IMR-90 (cell line): ENCODE results near the gene HDAC3. TPM values are rescaled to one million over a fixed set of nuclear protein-coding genes. Genes with fewer than 3 reads are reported as not detected.

Experiments used
- ATAC-seq: fragments of 200-7000 bp; cut with Tn5 transposase; 2 replicates; pipeline ENCODE4 v1.9.1; 2020; ENCODE audit warnings: low read depth, mild to moderate bottlenecking, moderate library complexity
- BruUV-seq: library from RNA; stranded (reverse); fragments of 400-500 nt; replicated peaks from 2 replicates; lab custom pipeline; 2021; lab: Mats Ljungman, UMichigan
- CTCF ChIA-PET: fragments of 300-600 bp; formaldehyde crosslinking; extraction: SDS; loops from one replicate; lab custom pipeline; 2021; ENCODE audit warnings: antibody characterized with exemption; lab: Yijun Ruan, JAX
- POLR2A ChIA-PET: fragments of 300-600 bp; sonication (Branson Sonifier 250); formaldehyde crosslinking; loops from one replicate; lab custom pipeline; 2022; ENCODE audit warnings: antibody characterized with exemption; ENCODE audit not compliant: unreplicated experiment; lab: Charles Lee
- DNase-seq: peaks from one replicate; pipeline ENCODE4 v3.0.0; 2013
- H2AFZ ChIP-seq: replicated peaks from 2 replicates; pipeline ENCODE3; 2013; ENCODE audit warnings: low read length, mild to moderate bottlenecking; ENCODE audit not compliant: poor library complexity
- H2AK5ac ChIP-seq: 2 replicates; pipeline ENCODE4 v1.6.1; 2013; ENCODE audit warnings: low read depth, low read length, inconsistent platforms
- H2AK9ac ChIP-seq: replicated peaks from 2 replicates; pipeline ENCODE3; 2013; ENCODE audit warnings: mild to moderate bottlenecking, low read depth, low read length, moderate library complexity; ENCODE audit not compliant: poor library complexity
- H2BK120ac ChIP-seq: 2 replicates; pipeline ENCODE4 v1.6.1; 2013; ENCODE audit warnings: low read depth, low read length, inconsistent platforms
- H2BK15ac ChIP-seq: 3 replicates; pipeline ENCODE4 v1.6.1; 2013; ENCODE audit warnings: low read depth, low read length, inconsistent platforms
- H2BK20ac ChIP-seq: 2 replicates; pipeline ENCODE4 v1.6.1; 2013; ENCODE audit warnings: low read depth, mild to moderate bottlenecking, inconsistent platforms, low read length, moderate library complexity
- H2BK5ac ChIP-seq: 2 replicates; pipeline ENCODE4 v1.6.1; 2013; ENCODE audit warnings: mild to moderate bottlenecking, low read depth, low read length, inconsistent platforms; ENCODE audit not compliant: poor library complexity, severe bottlenecking
- H3K14ac ChIP-seq: replicated peaks from 2 replicates; pipeline ENCODE4 v1.6.1; 2013; ENCODE audit warnings: low read depth, low read length, inconsistent platforms
- H3K18ac ChIP-seq: 2 replicates; pipeline ENCODE4 v1.6.1; 2013; ENCODE audit warnings: low read depth, low read length, control low read depth
- H3K23ac ChIP-seq: 2 replicates; pipeline ENCODE4 v1.6.1; 2013; ENCODE audit warnings: low read depth, low read length, inconsistent platforms
- H3K27ac ChIP-seq: 2 replicates; pipeline ENCODE4 v1.5.1; 2013; ENCODE audit warnings: mild to moderate bottlenecking, control low read depth, low read length; ENCODE audit not compliant: insufficient read depth
- H3K27me3 ChIP-seq: 2 replicates; pipeline ENCODE4 v1.6.1; 2013; ENCODE audit warnings: low read length; ENCODE audit not compliant: control insufficient read depth, insufficient read depth
- H3K36me3 ChIP-seq: 2 replicates; pipeline ENCODE4 v1.6.1; 2013; ENCODE audit warnings: low read length, mixed read lengths; ENCODE audit not compliant: control insufficient read depth, insufficient read depth
- H3K4ac ChIP-seq: 2 replicates; pipeline ENCODE4 v1.6.1; 2013; ENCODE audit warnings: low read depth, low read length, inconsistent platforms
- H3K4me1 ChIP-seq: 2 replicates; pipeline ENCODE4 v1.6.1; 2013; ENCODE audit warnings: low read length, mixed read lengths; ENCODE audit not compliant: control insufficient read depth, insufficient read depth
- H3K4me2 ChIP-seq: 2 replicates; pipeline ENCODE4 v1.6.1; 2013; ENCODE audit warnings: low read depth, mild to moderate bottlenecking, control low read depth, low read length, moderate library complexity
- H3K4me3 ChIP-seq: 2 replicates; pipeline ENCODE4 v1.5.1; 2013; ENCODE audit warnings: low read depth, mild to moderate bottlenecking, control low read depth, low read length, moderate library complexity; ENCODE audit not compliant: insufficient read depth
- H3K56ac ChIP-seq: 2 replicates; pipeline ENCODE4 v1.6.1; 2013; ENCODE audit warnings: low read length, inconsistent platforms; ENCODE audit not compliant: insufficient read depth; ENCODE audit errors: extremely low read depth
- H3K79me1 ChIP-seq, 2 experiments: 2 replicates each; pipeline ENCODE4 v1.6.1; 2013; ENCODE audit warnings: low read length in 2 of 2, inconsistent platforms in 1 of 2, low read depth in 1 of 2
- H3K9ac ChIP-seq: 2 replicates; pipeline ENCODE4 v1.6.1; 2013; ENCODE audit warnings: low read depth, low read length, control low read depth
- H3K9me1 ChIP-seq: 2 replicates; pipeline ENCODE4 v1.6.1; 2013; ENCODE audit warnings: low read length, inconsistent platforms; ENCODE audit not compliant: insufficient read depth
- H3K9me3 ChIP-seq: 2 replicates; pipeline ENCODE4 v1.6.1; 2013; ENCODE audit warnings: low read length; ENCODE audit not compliant: control insufficient read depth, insufficient read depth
- H4K20me1 ChIP-seq: 2 replicates; pipeline ENCODE4 v1.6.1; 2013; ENCODE audit warnings: low read length, inconsistent platforms; ENCODE audit not compliant: insufficient read depth
- H4K5ac ChIP-seq: 2 replicates; pipeline ENCODE4 v1.6.1; 2013; ENCODE audit warnings: mild to moderate bottlenecking, low read depth, low read length, control low read depth
- H4K8ac ChIP-seq, 2 experiments: 2 replicates each; pipeline ENCODE4 v1.6.1; 2013; ENCODE audit warnings: low read depth in 2 of 2, low read length in 2 of 2, control low read depth in 1 of 2, inconsistent platforms in 1 of 2
- H4K91ac ChIP-seq: 2 replicates; pipeline ENCODE4 v1.6.1; 2013; ENCODE audit warnings: low read depth, low read length, inconsistent platforms; ENCODE audit not compliant: insufficient read depth
- BHLHE40 ChIP-seq: fragments of 150-350 bp; IDR thresholded peaks from 2 replicates; pipeline ENCODE4 v1.6.1; 2016; ENCODE audit warnings: mild to moderate bottlenecking, low read depth, low read length
- CEBPB ChIP-seq: IDR thresholded peaks from 2 replicates; pipeline ENCODE4 v1.6.1; 2012; ENCODE audit warnings: low read depth, low read length, improper control_type of control experiment
- CHD1 ChIP-seq: IDR thresholded peaks from 2 replicates; pipeline ENCODE4 v1.6.1; 2012; ENCODE audit warnings: low read depth, low read length, improper control_type of control experiment
- FOS ChIP-seq: fragments of 150-350 bp; IDR thresholded peaks from 2 replicates; pipeline ENCODE4 v1.6.1; 2016; ENCODE audit warnings: low read depth, low read length
- MAFK ChIP-seq: IDR thresholded peaks from 2 replicates; pipeline ENCODE4 v1.6.1; 2012; ENCODE audit warnings: low read depth, low read length, improper control_type of control experiment
- MAZ ChIP-seq: IDR thresholded peaks from 2 replicates; pipeline ENCODE4 v1.6.1; 2012; ENCODE audit warnings: low read depth, mild to moderate bottlenecking, low read length, improper control_type of control experiment, moderate library complexity, borderline replicate concordance
- MXI1 ChIP-seq: IDR thresholded peaks from 2 replicates; pipeline ENCODE4 v1.6.1; 2012; ENCODE audit warnings: low read depth, mild to moderate bottlenecking, low read length, moderate library complexity, borderline replicate concordance
- NFE2L2 ChIP-seq: fragments of 150-350 bp; IDR thresholded peaks from 2 replicates; pipeline ENCODE4 v1.6.1; 2016; ENCODE audit warnings: low read depth, mild to moderate bottlenecking, low read length
- POLR2A ChIP-seq: IDR thresholded peaks from 2 replicates; pipeline ENCODE4 v1.6.1; 2012; ENCODE audit warnings: mild to moderate bottlenecking, low read depth, low read length
- RCOR1 ChIP-seq: IDR thresholded peaks from 2 replicates; pipeline ENCODE4 v1.6.1; 2012; ENCODE audit warnings: mild to moderate bottlenecking, low read length, improper control_type of control experiment; ENCODE audit not compliant: insufficient replicate concordance
- RFX5 ChIP-seq: IDR thresholded peaks from 2 replicates; pipeline ENCODE4 v1.8.0; 2012; ENCODE audit warnings: low read depth, mild to moderate bottlenecking, low read length, moderate library complexity
- SMC3 ChIP-seq: fragments of 150-350 bp; IDR thresholded peaks from 2 replicates; pipeline ENCODE4 v1.6.1; 2016; ENCODE audit warnings: low read depth, mild to moderate bottlenecking, antibody characterized with exemption, low read length, moderate library complexity
- USF2 ChIP-seq: fragments of 150-350 bp; IDR thresholded peaks from 2 replicates; pipeline ENCODE4 v1.6.1; 2017; ENCODE audit warnings: mild to moderate bottlenecking, antibody characterized with exemption, low read length, low read depth
- WGBS, 2 experiments: methylation state at CpG; one replicate each; pipeline versions ENCODE4 v1.1.5 to v1.1.7; 2013; ENCODE audit warnings: missing lambda C conversion rate in 2 of 2; ENCODE audit not compliant: insufficient read length in 1 of 2; ENCODE audit errors: extremely low coverage in 2 of 2; 5-methylcytosine and 5-hydroxymethylcytosine counted together
- dilution Hi-C: fragments of 300-500 bp; cut with HindIII; formaldehyde crosslinking; loops from one replicate; pipeline ENCODE4 v1.14.3; 2018; ENCODE audit warnings: low sequenced_read_pairs; ENCODE audit not compliant: unreplicated experiment
- in situ Hi-C: fragments of 300-500 bp; cut with MboI; formaldehyde crosslinking; loops from 3 replicates; pipeline ENCODE4 v1.14.3; 2019; ENCODE audit warnings: low sequenced_read_pairs, inconsistent platforms, mixed read lengths
- intact Hi-C: fragments of 100-400 bp; cut with micrococcal nuclease; formaldehyde crosslinking; loops from 2 replicates; pipeline ENCODE4 v1.10.0; 2022
- polyA plus RNA-seq, 3 experiments: library from polyadenylated mRNA; depleted of rRNA; stranded (reverse); fragments of >200 nt; gene quantifications; 2 replicates each; pipeline ENCODE4 v1.2.3, GENCODE V29; 2012; ENCODE audit warnings: low replicate concordance in 1 of 3
- total RNA-seq: library from RNA; depleted of rRNA; stranded (reverse); fragments of >200 nt; gene quantifications from 2 replicates; pipeline ENCODE4 v1.2.3, GENCODE V29; 2012
- TF ChIP-seq, protein P1 (sequence below): conservative IDR thresholded peaks from 2 replicates; pipeline ENCODE4 v1.5.1; 2012; ENCODE audit warnings: mild to moderate bottlenecking, low read depth, low read length, improper control_type of control experiment
- TF ChIP-seq, protein P2 (sequence below): fragments of 150-350 bp; IDR thresholded peaks from 2 replicates; pipeline ENCODE4 v1.6.1; 2016; ENCODE audit warnings: low read depth, mild to moderate bottlenecking, low read length, moderate library complexity, borderline replicate concordance

HDAC3 gene
- total and polyA plus RNA-seq, 2 of the 4 experiments (the other 2 are of a cell fraction), result 84.2 to 89.7 TPM

DNA sequence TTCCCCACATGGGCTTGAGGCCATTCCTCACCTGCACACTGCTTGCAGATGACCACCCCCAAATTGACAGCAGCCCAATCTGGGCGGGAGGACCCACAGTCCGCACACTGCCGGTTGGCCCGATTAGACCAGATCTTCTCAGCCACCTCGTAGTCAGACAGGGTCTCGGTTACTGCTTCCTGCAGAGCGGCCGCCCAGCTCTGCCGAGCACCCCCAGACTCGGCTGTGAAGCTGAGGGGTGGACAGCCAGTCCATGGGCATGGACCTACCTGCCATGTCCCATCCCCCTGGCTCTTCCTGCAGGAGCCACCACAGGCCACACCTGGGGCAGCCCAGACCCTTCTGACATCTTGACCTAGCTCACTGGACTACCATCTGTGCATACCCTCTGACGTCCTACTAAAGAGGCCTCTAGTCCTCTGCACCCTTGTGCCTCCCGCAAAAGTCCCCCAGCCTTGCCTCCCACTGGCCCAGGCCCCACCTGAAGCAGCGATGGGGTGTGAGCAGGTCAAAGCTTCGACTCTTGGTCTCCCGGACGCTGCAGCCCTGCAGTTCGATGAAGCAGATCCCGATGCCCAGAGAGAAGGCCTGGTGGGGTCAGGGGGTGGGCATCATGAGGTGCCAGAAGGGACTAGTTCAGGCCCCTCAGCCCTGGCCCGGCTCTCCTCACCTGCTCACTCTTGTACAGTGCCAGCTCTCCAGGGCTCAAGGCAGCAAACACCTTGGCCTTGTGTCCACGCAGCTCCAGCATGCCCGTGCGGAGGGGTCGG is 35.6 kb upstream of the HDAC3 start:
- Histone ChIP-seq H2BK15ac (no peak overlapping the region), H4K91ac (no peak overlapping the region), H3K27me3 (no peaks in the 10 kb centered on the region), H2AK5ac (no peak overlapping the region), H3K4me2 (no peak overlapping the region), H3K79me1 (no peaks in the 10 kb centered on the region), H3K4me3 (no peak overlapping the region), H4K8ac (no peak overlapping the region), H3K23ac (no peak overlapping the region), H3K56ac (no peak overlapping the region), H3K18ac (no peak overlapping the region), H3K9me3 (no peaks in the 10 kb centered on the region), H2BK5ac (no peak overlapping the region), H4K5ac (no peak overlapping the region), H2BK20ac (no peak overlapping the region), H2BK120ac (no peak overlapping the region), H3K36me3 (peaks cover 19% of the 10 kb centered on the region), H4K20me1 (no peaks in the 10 kb centered on the region), H2AK9ac (no peak overlapping the region), H3K9ac (no peak overlapping the region), H2AFZ (no peak overlapping the region), H3K14ac (no peak overlapping the region), H3K9me1 (no peaks in the 10 kb centered on the region; the same call in 1 of the 2 replicates), H3K4ac (no peak overlapping the region), H3K4me1 (no peaks in the 10 kb centered on the region), H3K27ac (no peak overlapping the region)
- WGBS, 2 experiments, result 96% methylated on average over 11 of the region's 23 CpGs; no CpG with 5 or more reads in 1 of the 2 experiments
- ATAC-seq (no peak), DNase-seq (no peak)
- BruUV-seq, result no TSS peak
- ChIA-PET CTCF (interaction anchor here (0.6 kb wide), 1 partner anchor 17 kb away, joined by 3 read pairs; no protein-coding TSS in a partner anchor), POLR2A (no interaction called here)
- in situ Hi-C loops, result no loop called here
- intact Hi-C loops, result no loop called here
- dilution Hi-C loops, result no loop called here
- TF ChIP-seq POLR2A, result no peak
- no peak for TF ChIP-seq BHLHE40
- TF ChIP-seq, protein P1, sequence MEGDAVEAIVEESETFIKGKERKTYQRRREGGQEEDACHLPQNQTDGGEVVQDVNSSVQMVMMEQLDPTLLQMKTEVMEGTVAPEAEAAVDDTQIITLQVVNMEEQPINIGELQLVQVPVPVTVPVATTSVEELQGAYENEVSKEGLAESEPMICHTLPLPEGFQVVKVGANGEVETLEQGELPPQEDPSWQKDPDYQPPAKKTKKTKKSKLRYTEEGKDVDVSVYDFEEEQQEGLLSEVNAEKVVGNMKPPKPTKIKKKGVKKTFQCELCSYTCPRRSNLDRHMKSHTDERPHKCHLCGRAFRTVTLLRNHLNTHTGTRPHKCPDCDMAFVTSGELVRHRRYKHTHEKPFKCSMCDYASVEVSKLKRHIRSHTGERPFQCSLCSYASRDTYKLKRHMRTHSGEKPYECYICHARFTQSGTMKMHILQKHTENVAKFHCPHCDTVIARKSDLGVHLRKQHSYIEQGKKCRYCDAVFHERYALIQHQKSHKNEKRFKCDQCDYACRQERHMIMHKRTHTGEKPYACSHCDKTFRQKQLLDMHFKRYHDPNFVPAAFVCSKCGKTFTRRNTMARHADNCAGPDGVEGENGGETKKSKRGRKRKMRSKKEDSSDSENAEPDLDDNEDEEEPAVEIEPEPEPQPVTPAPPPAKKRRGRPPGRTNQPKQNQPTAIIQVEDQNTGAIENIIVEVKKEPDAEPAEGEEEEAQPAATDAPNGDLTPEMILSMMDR, result no peak
- no peak for TF ChIP-seq SMC3
- no peak for TF ChIP-seq RCOR1
- no peak for TF ChIP-seq MAZ
- TF ChIP-seq MAFK, result no peak
- TF ChIP-seq NFE2L2, result no peak
- TF ChIP-seq RFX5, result no peak
- TF ChIP-seq FOS, result no peak
- TF ChIP-seq, protein P2, sequence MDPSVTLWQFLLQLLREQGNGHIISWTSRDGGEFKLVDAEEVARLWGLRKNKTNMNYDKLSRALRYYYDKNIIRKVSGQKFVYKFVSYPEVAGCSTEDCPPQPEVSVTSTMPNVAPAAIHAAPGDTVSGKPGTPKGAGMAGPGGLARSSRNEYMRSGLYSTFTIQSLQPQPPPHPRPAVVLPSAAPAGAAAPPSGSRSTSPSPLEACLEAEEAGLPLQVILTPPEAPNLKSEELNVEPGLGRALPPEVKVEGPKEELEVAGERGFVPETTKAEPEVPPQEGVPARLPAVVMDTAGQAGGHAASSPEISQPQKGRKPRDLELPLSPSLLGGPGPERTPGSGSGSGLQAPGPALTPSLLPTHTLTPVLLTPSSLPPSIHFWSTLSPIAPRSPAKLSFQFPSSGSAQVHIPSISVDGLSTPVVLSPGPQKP, result no peak
- TF ChIP-seq USF2, result no peak
- no peak for TF ChIP-seq MXI1
- TF ChIP-seq CEBPB, result no peak
- no peak for TF ChIP-seq CHD1
